GM18861 (cell line): ENCODE results near the gene HOXD8.

Source experiments
- ATAC-seq: cut with Tn5 transposase; IDR thresholded peaks from one replicate; pipeline ENCODE4 v1.9.1; 2021; ENCODE audit not compliant: unreplicated experiment

The HOXD8 gene

GRCh38 chr2:176128172-176128981 lies 1.1 kb upstream of the HOXD8 start:
- ATAC-seq, result no peak

- ATAC-seq, result no peak
Observed at GRCh38 chr2:176129813-176130146, 275 bp downstream of the HOXD8 start.

GRCh38 chr2:176130147-176130956 lies 847 bp downstream of the HOXD8 start:
- ATAC-seq, result no peak

GRCh38 chr2:176130957-176131847 lies 1.7 kb downstream of the HOXD8 start:
- no peak for ATAC-seq

GRCh38 chr2:176131848-176132158 lies 2.3 kb downstream of the HOXD8 start:
- no peak for ATAC-seq

GRCh38 chr2:176132205-176133171 lies 3.0 kb downstream of the HOXD8 start:
- ATAC-seq, result no peak

GRCh38 chr2:176133389-176133788 lies 3.9 kb downstream of the HOXD8 start:
- ATAC-seq, result no peak

- no peak for ATAC-seq
Observed at GRCh38 chr2:176134035-176134434, 4.5 kb downstream of the HOXD8 start.

- no peak for ATAC-seq
Observed at GRCh38 chr2:176135035-176135440, 5.5 kb downstream of the HOXD8 start.

- no peak for ATAC-seq
Observed at GRCh38 chr2:176136374-176137251, 7.1 kb downstream of the HOXD8 start.

- ATAC-seq, result no peak
Observed at GRCh38 chr2:176137252-176137580, 7.7 kb downstream of the HOXD8 start.

GRCh38 chr2:176137906-176138305 lies 8.4 kb downstream of the HOXD8 start:
- no peak for ATAC-seq

GRCh38 chr2:176138526-176138922 lies 9.0 kb downstream of the HOXD8 start:
- no peak for ATAC-seq

GRCh38 chr2:176138923-176139660 lies 9.6 kb downstream of the HOXD8 start:
- ATAC-seq, result no peak

GRCh38 chr2:176139661-176140512 lies 10.4 kb downstream of the HOXD8 start:
- no peak for ATAC-seq

GRCh38 chr2:176140513-176141317 lies 11.2 kb downstream of the HOXD8 start:
- peak; percentile 84 for ATAC-seq

- no peak for ATAC-seq
Observed at GRCh38 chr2:176142281-176142680, 12.8 kb downstream of the HOXD8 start.
